K562 (cell line): ENCODE measurements around the gene IPPK. TPM values are rescaled to one million over a fixed set of nuclear protein-coding genes. Genes with fewer than 3 reads are reported as not detected.

Source experiments
- ATAC-seq: fragments of 200-7000 bp; cut with Tn5 transposase; 3 replicates; pipeline ENCODE4 v1.9.1; 2020; ENCODE audit warnings: moderate library complexity
- BruUV-seq: library from RNA; stranded (reverse); fragments of 400-500 nt; replicated peaks from 2 replicates; lab custom pipeline; 2021; lab: Mats Ljungman, UMichigan
- CTCF ChIA-PET: fragments of 300-600 bp; formaldehyde crosslinking; extraction: SDS; loops from one replicate; lab custom pipeline; 2021; ENCODE audit warnings: low intra/inter-chr PET ratio; lab: Yijun Ruan, JAX
- POLR2A ChIA-PET: fragments of 300-600, 350-650 bp; sonication (Branson Sonifier 250); formaldehyde crosslinking; extraction: SDS; loops from one replicate; lab custom pipeline; 2021; ENCODE audit warnings: antibody characterized with exemption, inconsistent platforms; lab: Yijun Ruan, JAX
- DNase-seq, 4 experiments: peaks; one replicate each; pipeline versions ENCODE4 v3.0.0 to v3.0.0-alpha.2; 2011 to 2018; ENCODE audit warnings: low spot score in 3 of 4, mixed read lengths in 3 of 4; ENCODE audit errors: extremely low read depth in 1 of 4
- FAIRE-seq: peaks from 2 replicates; lab custom pipeline; 2011; peaks lifted over from hg19 to GRCh38; lab: Jason Lieb, UNC
- H2AFZ ChIP-seq: 2 replicates; pipeline ENCODE4 v1.6.0; 2011; ENCODE audit warnings: low read depth, low read length, control low read depth, inconsistent platforms
- H3K27ac ChIP-seq: fragments of 200-600 bp; 3 replicates; pipeline ENCODE4 v1.8.0; 2011; ENCODE audit warnings: low read depth, mild to moderate bottlenecking, control low read depth, inconsistent platforms, low read length, moderate library complexity, mixed read lengths; ENCODE audit errors: extremely low read depth
- H3K27me3 ChIP-seq, 2 experiments: fragments of 300-600 bp in 1 of 2; 2 replicates in 1 of 2; 3 replicates in 1 of 2; pipeline versions ENCODE4 v1.6.0 to v1.8.0; 2011; ENCODE audit warnings: inconsistent platforms in 2 of 2, low read length in 2 of 2, mild to moderate bottlenecking in 1 of 2, mixed read lengths in 1 of 2, moderate library complexity in 1 of 2; ENCODE audit not compliant: control insufficient read depth in 2 of 2, insufficient read depth in 2 of 2
- H3K36me3 ChIP-seq: fragments of 300-600 bp; 3 replicates; pipeline ENCODE4 v1.8.0; 2011; ENCODE audit warnings: mild to moderate bottlenecking, low read length, inconsistent platforms; ENCODE audit not compliant: control insufficient read depth, insufficient read depth
- H3K4me1 ChIP-seq, 2 experiments: fragments of 200-600 bp in 1 of 2; replicated peaks in 1 of 2; 2 replicates in 1 of 2; 3 replicates in 1 of 2; pipeline versions ENCODE4 v1.5.1 to v1.8.0; 2011; ENCODE audit warnings: inconsistent platforms in 2 of 2, low read length in 2 of 2, mild to moderate bottlenecking in 1 of 2, mixed read lengths in 1 of 2, moderate library complexity in 1 of 2; ENCODE audit not compliant: control insufficient read depth in 2 of 2, insufficient read depth in 2 of 2
- H3K4me2 ChIP-seq: 2 replicates; pipeline ENCODE4 v1.6.1; 2011; ENCODE audit warnings: low read length, control low read depth, inconsistent platforms, mixed read lengths; ENCODE audit not compliant: insufficient read depth
- H3K4me3 ChIP-seq: fragments of 200-600 bp; sonication (generic), shearing (Covaris generic); 2 replicates; pipeline ENCODE4 v1.5.1; 2016; ENCODE audit warnings: control low read depth, inconsistent platforms
- H3K79me2 ChIP-seq: fragments of 200-600 bp; 3 replicates; pipeline ENCODE4 v1.8.0; 2011; ENCODE audit warnings: low read length, inconsistent platforms; ENCODE audit not compliant: control insufficient read depth, insufficient read depth
- H3K9ac ChIP-seq, 2 experiments: 2 replicates each; pipeline versions ENCODE4 v1.6.0 to v1.6.1; 2011; ENCODE audit warnings: low read depth in 2 of 2, low read length in 2 of 2, control low read depth in 1 of 2, inconsistent platforms in 1 of 2, mild to moderate bottlenecking in 1 of 2, mixed read lengths in 1 of 2; ENCODE audit not compliant: insufficient read depth in 1 of 2
- H3K9me1 ChIP-seq: one replicate; pipeline ENCODE4 v1.6.0; 2011; ENCODE audit warnings: inconsistent platforms, mild to moderate bottlenecking, low read length, moderate library complexity; ENCODE audit not compliant: control insufficient read depth, insufficient read depth
- H3K9me3 ChIP-seq: replicated peaks from 2 replicates; pipeline ENCODE4 v1.5.1; 2011; ENCODE audit warnings: low read depth, low read length, inconsistent platforms; ENCODE audit not compliant: control insufficient read depth, insufficient read depth
- H4K20me1 ChIP-seq: replicated peaks from 2 replicates; pipeline ENCODE4 v1.6.1; 2011; ENCODE audit warnings: low read length, inconsistent platforms, mixed read lengths; ENCODE audit not compliant: control insufficient read depth, insufficient read depth
- ADNP ChIP-seq: fragments of 200-800 bp; sonication (Bioruptor generic); IDR thresholded peaks from 2 replicates; pipeline ENCODE4 v1.6.1; 2016; ENCODE audit warnings: missing genetic modification characterization, missing compliant biosample characterization
- ARHGAP35 ChIP-seq: fragments of 450-650 bp; IDR thresholded peaks from 2 replicates; pipeline ENCODE4 v1.6.1; 2018; ENCODE audit not compliant: partially characterized antibody
- CBX3 ChIP-seq, 2 experiments: IDR thresholded peaks; 1 replicate in 1 of 2; 2 replicates in 1 of 2; pipeline ENCODE4 v1.6.1; 2012; ENCODE audit warnings: inconsistent platforms in 2 of 2, low read length in 2 of 2, borderline replicate concordance in 1 of 2, control low read depth in 1 of 2
- DNMT1 ChIP-seq: fragments of 450-650 bp; IDR thresholded peaks from 2 replicates; pipeline ENCODE4 v1.6.1; 2016; ENCODE audit warnings: antibody characterized with exemption, mild to moderate bottlenecking
- DPF2 ChIP-seq: fragments of 450-650 bp; IDR thresholded peaks from 2 replicates; pipeline ENCODE4 v1.6.1; 2016
- FUS ChIP-seq: fragments of 200-400 bp; formaldehyde crosslinking; optimal IDR thresholded peaks from 2 replicates; pipeline ENCODE3; 2017; ENCODE audit warnings: low read depth, low read length
- GTF2F1 ChIP-seq: IDR thresholded peaks from 2 replicates; pipeline ENCODE4 v1.6.1; 2011; ENCODE audit warnings: low read depth, low read length, improper control_type of control experiment
- SIN3A ChIP-seq, 2 experiments: fragments of 150-350 bp in 1 of 2; IDR thresholded peaks; 2 replicates each; pipeline ENCODE4 v1.6.1; 2011 to 2016; ENCODE audit warnings: borderline replicate concordance in 2 of 2, low read depth in 2 of 2, low read length in 2 of 2, mild to moderate bottlenecking in 2 of 2, moderate library complexity in 2 of 2; ENCODE audit not compliant: control insufficient read depth in 1 of 2
- XRCC3 ChIP-seq: fragments of 450-650 bp; IDR thresholded peaks from 2 replicates; pipeline ENCODE4 v1.6.1; 2017; ENCODE audit warnings: mild to moderate bottlenecking, moderate library complexity
- ZFP30 ChIP-seq: fragments of 250-450 bp; sonication (Bioruptor Pico); IDR thresholded peaks from 2 replicates; pipeline ENCODE4 v1.8.0; 2022; ENCODE audit warnings: moderate library complexity, mild to moderate bottlenecking, inconsistent platforms, borderline replicate concordance
- ZKSCAN3 ChIP-seq: fragments of 250-450 bp; sonication (Bioruptor Pico); IDR thresholded peaks from 2 replicates; pipeline ENCODE4 v1.4.0; 2020
- WGBS: fragments of 100-300 bp; shearing (Covaris generic); methylation state at CpG from one replicate; pipeline ENCODE4 v1.1.6; 2016; ENCODE audit warnings: low coverage, mixed read lengths; ENCODE audit not compliant: insufficient coverage; ENCODE audit errors: missing lambda C conversion rate; 5-methylcytosine and 5-hydroxymethylcytosine counted together
- in situ Hi-C: fragments of 300-500 bp; cut with MboI; formaldehyde crosslinking; loops from 4 replicates; pipeline ENCODE4 v1.15.0; 2018; ENCODE audit warnings: inconsistent platforms, mixed read lengths
- intact Hi-C: fragments of 100-400 bp; cut with micrococcal nuclease; formaldehyde crosslinking; loops from 2 replicates; pipeline ENCODE4 v1.14.2; 2022
- polyA plus RNA-seq, 8 experiments: library from polyadenylated mRNA; depleted of rRNA in 4 of 8; stranded (reverse) in 5 of 8; unstranded in 3 of 8; fragments of >200 nt; fragmentation: Nextera tagmentation in 2 of 8; fragmentation: Illumina TruSeq in 1 of 8; extraction: Ambion mirVana in 2 of 8; extraction: Trizol in 1 of 8; gene quantifications; 2 replicates each; pipeline versions ENCODE4 v1.2.1 to v1.2.3, GENCODE V29; 2011 to 2014; ENCODE audit warnings: inconsistent platforms in 1 of 8, missing spikeins in 1 of 8
- total RNA-seq, 7 experiments: library from RNA; depleted of rRNA in 6 of 7; stranded (reverse); fragments of >200 nt in 6 of 7; fragmentation: Illumina TruSeq in 2 of 7; extraction: Trizol in 2 of 7; gene quantifications; 2 replicates each; pipeline versions ENCODE4 v1.2.1 to v1.2.3, GENCODE V29; 2011 to 2021; ENCODE audit warnings: low replicate concordance in 1 of 7
- TF ChIP-seq, protein P1 (sequence below): sonication (generic); formaldehyde crosslinking; IDR thresholded peaks from 2 replicates; pipeline ENCODE4 v1.8.1; 2022; ENCODE audit warnings: missing genetic modification reagents
- TF ChIP-seq, protein P2 (sequence below), 3 experiments: IDR thresholded peaks in 2 of 3; conservative IDR thresholded peaks in 1 of 3; 2 replicates each; pipeline ENCODE4 v1.5.1; 2011 to 2012; ENCODE audit warnings: low read length in 3 of 3, mild to moderate bottlenecking in 3 of 3, control low read depth in 2 of 3, improper control_type of control experiment in 1 of 3, inconsistent platforms in 1 of 3, low read depth in 1 of 3, mixed read lengths in 1 of 3, moderate library complexity in 1 of 3; ENCODE audit not compliant: insufficient read depth in 2 of 3
- TF ChIP-seq, protein P3 (sequence below): fragments of 450-650 bp; conservative IDR thresholded peaks from 2 replicates; pipeline ENCODE4 v1.6.1; 2016; ENCODE audit warnings: missing genetic modification characterization, low read depth, mild to moderate bottlenecking, control low read depth, missing compliant biosample characterization

Gene IPPK
- total and polyA plus RNA-seq, 9 of the 15 experiments (the other 6 are each of a cell fraction or from before 2014, with no cell fraction given) = 3.1 to 22.2 (median 11.2) TPM

DNA sequence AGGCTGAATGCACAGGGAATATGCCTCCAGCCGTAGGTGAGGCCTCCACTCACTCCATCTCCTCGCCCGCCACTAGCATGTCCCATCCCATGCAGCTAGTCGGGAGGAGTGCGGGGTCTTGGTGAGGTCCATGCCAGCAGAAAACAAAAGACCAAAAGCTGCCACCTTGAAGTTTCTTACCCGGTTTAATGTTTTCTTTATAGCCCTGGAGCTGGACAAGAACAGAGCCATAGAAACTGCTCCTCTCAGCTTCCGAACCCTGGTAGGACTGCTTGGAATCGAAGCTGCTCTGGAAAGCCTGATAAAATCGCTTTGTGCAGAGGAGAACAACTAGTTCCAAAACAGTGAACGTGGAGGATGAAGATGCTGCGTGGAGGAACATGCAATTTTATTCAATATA is 57.1 kb downstream of the IPPK start:
- Histone ChIP-seq H3K4me1 (peaks cover 0 to 17% of the 10 kb centered on the region in 2 experiments; a peak in 1 of 5 replicates), H3K36me3 (peaks cover 66% of the 10 kb centered on the region), H3K4me2 (no peak overlapping the region), H3K9me3 (no peaks in the 10 kb centered on the region), H3K4me3 (no peak overlapping the region), H3K27me3 (no peaks in the 10 kb centered on the region), H4K20me1 (no peaks in the 10 kb centered on the region), H3K79me2 (no peaks in the 10 kb centered on the region), H3K9me1 (no peaks in the 10 kb centered on the region), H3K9ac (no peak overlapping the region), H3K27ac (no peak overlapping the region), H2AFZ (no peak overlapping the region)
- TF ChIP-seq XRCC3 = no peak
- TF ChIP-seq DPF2 = no peak
- TF ChIP-seq ZKSCAN3 = no peak
- no peak for TF ChIP-seq SIN3A (IDR thresholded peaks at IDR 0.05; ENCODE audit: borderline replicate concordance in 2 of 2, control insufficient read depth in 1 of 2, low read depth in 2 of 2, low read length in 2 of 2)
- TF ChIP-seq CBX3 (IDR thresholded peaks at IDR 0.05; ENCODE audit: borderline replicate concordance in 1 of 2, low read length in 2 of 2) = no peak
- TF ChIP-seq, protein P1, sequence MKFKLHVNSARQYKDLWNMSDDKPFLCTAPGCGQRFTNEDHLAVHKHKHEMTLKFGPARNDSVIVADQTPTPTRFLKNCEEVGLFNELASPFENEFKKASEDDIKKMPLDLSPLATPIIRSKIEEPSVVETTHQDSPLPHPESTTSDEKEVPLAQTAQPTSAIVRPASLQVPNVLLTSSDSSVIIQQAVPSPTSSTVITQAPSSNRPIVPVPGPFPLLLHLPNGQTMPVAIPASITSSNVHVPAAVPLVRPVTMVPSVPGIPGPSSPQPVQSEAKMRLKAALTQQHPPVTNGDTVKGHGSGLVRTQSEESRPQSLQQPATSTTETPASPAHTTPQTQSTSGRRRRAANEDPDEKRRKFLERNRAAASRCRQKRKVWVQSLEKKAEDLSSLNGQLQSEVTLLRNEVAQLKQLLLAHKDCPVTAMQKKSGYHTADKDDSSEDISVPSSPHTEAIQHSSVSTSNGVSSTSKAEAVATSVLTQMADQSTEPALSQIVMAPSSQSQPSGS (CRISPR knock-in tag) = no peak
- no peak for TF ChIP-seq ADNP (tag)
- TF ChIP-seq, protein P2, sequence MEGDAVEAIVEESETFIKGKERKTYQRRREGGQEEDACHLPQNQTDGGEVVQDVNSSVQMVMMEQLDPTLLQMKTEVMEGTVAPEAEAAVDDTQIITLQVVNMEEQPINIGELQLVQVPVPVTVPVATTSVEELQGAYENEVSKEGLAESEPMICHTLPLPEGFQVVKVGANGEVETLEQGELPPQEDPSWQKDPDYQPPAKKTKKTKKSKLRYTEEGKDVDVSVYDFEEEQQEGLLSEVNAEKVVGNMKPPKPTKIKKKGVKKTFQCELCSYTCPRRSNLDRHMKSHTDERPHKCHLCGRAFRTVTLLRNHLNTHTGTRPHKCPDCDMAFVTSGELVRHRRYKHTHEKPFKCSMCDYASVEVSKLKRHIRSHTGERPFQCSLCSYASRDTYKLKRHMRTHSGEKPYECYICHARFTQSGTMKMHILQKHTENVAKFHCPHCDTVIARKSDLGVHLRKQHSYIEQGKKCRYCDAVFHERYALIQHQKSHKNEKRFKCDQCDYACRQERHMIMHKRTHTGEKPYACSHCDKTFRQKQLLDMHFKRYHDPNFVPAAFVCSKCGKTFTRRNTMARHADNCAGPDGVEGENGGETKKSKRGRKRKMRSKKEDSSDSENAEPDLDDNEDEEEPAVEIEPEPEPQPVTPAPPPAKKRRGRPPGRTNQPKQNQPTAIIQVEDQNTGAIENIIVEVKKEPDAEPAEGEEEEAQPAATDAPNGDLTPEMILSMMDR (IDR thresholded peaks at IDR 0.05 in 2 of 3, conservative IDR thresholded peaks at IDR 0.05 in 1 of 3; ENCODE audit: insufficient read depth in 2 of 3, low read depth in 1 of 3, low read length in 3 of 3) = no peak
- no peak for TF ChIP-seq DNMT1
- TF ChIP-seq, protein P3, sequence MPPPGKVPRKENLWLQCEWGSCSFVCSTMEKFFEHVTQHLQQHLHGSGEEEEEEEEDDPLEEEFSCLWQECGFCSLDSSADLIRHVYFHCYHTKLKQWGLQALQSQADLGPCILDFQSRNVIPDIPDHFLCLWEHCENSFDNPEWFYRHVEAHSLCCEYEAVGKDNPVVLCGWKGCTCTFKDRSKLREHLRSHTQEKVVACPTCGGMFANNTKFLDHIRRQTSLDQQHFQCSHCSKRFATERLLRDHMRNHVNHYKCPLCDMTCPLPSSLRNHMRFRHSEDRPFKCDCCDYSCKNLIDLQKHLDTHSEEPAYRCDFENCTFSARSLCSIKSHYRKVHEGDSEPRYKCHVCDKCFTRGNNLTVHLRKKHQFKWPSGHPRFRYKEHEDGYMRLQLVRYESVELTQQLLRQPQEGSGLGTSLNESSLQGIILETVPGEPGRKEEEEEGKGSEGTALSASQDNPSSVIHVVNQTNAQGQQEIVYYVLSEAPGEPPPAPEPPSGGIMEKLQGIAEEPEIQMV = no peak
- TF ChIP-seq FUS = no peak
- TF ChIP-seq ZFP30 (CRISPR knock-in tag) = no peak
- TF ChIP-seq ARHGAP35 = no peak
- TF ChIP-seq GTF2F1 = no peak
- no peak for FAIRE-seq
- no peak for DNase-seq
- intact Hi-C loops = no loop called here
- WGBS = 89% methylated on average over 11 of the region's 11 CpGs
- no TSS peak for BruUV-seq
- ATAC-seq = no peak
- CTCF ChIA-PET = no interaction called here
- in situ Hi-C loops = no loop called here
- POLR2A ChIA-PET = interaction anchor here (0.6 kb wide), 1 partner anchor 7 kb away, joined by 3 read pairs; no protein-coding TSS in a partner anchor
